MG63 (cell line): Measurements from ENCODE around the gene GFRA1. TPM values are rescaled to one million over a fixed set of nuclear protein-coding genes. Genes with fewer than 3 reads are reported as not detected.

Experiments
- DNase-seq: peaks from one replicate; pipeline ENCODE4 v3.0.0-alpha.2; 2020
- H3K27me3 ChIP-seq: fragments of 250-450 bp; sonication (Bioruptor Pico); 2 replicates; pipeline ENCODE4 v1.5.1; 2020; ENCODE audit warnings: mild to moderate bottlenecking, moderate library complexity
- H3K36me3 ChIP-seq: fragments of 250-450 bp; sonication (Bioruptor Pico); 2 replicates; pipeline ENCODE4 v1.5.1; 2020; ENCODE audit warnings: mild to moderate bottlenecking, moderate library complexity
- H3K4me3 ChIP-seq: fragments of 250-450 bp; sonication (Bioruptor Pico); 2 replicates; pipeline ENCODE4 v1.5.1; 2020; ENCODE audit warnings: mild to moderate bottlenecking, moderate library complexity
- H3K9me3 ChIP-seq: fragments of 250-450 bp; sonication (Bioruptor Pico); 2 replicates; pipeline ENCODE4 v1.5.1; 2020; ENCODE audit warnings: mild to moderate bottlenecking, moderate library complexity
- total RNA-seq: library from RNA; depleted of rRNA; stranded (reverse); fragments of >200 nt; shearing (Covaris generic); gene quantifications from 2 replicates; pipeline ENCODE4 v1.2.3, GENCODE V29; 2014; ENCODE audit warnings: low replicate concordance

GFRA1 gene
- total RNA-seq, 1 experiment from 2014 or later, result 47.6 TPM

DNA sequence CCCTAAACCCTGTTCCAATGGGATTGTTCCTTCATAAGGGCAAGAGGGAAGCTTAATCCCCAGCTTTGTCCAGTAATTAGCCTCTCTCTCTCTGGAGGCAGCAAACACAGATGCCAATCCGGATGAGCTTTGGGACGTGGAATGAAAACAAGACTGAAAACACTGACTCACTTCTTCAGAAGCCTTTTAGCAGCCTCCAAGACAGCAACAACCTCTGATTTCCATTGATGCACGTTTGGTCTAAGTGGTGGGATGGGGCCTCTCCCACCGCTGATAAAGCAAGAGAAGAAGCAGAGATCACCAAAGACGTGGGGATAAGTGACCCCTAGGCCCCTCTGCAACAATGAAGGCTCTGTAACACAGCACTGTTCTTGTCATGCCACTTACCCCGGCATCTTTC, 5.8 kb upstream of the GFRA1 start:
- Histone ChIP-seq H3K36me3 (no peaks in the 10 kb centered on the region), H3K9me3 (no peaks in the 10 kb centered on the region), H3K27me3 (0 out of 2 replicates have a peak, but pooled peaks cover 2% of the 10 kb centered on the region), H3K4me3 (no peak overlapping the region)
- no peak for DNase-seq

DNA sequence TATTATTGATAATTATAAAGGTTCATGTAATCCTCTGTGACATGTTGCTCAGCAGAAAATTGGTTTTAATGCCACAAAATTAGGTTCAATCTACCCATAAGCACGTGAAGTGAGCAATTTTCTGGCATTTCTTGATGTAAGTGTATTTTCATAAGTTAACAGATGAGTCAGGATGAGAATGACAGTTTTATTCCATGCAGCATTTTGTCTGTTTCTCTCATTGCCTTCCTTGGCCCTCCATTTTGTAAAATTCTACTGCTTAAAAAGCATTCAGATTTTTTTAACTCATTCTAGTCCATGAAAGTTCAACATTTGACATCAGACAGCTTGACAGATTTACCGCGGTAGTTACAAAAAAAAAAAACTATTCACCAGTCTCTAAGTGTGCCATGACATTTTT, 4.0 kb upstream of the GFRA1 start:
- no peak for DNase-seq
- Histone ChIP-seq H3K4me3 (no peak overlapping the region), H3K9me3 (no peaks in the 10 kb centered on the region), H3K36me3 (no peaks in the 10 kb centered on the region), H3K27me3 (0 out of 2 replicates have a peak, but pooled peaks cover 2% of the 10 kb centered on the region)

DNA sequence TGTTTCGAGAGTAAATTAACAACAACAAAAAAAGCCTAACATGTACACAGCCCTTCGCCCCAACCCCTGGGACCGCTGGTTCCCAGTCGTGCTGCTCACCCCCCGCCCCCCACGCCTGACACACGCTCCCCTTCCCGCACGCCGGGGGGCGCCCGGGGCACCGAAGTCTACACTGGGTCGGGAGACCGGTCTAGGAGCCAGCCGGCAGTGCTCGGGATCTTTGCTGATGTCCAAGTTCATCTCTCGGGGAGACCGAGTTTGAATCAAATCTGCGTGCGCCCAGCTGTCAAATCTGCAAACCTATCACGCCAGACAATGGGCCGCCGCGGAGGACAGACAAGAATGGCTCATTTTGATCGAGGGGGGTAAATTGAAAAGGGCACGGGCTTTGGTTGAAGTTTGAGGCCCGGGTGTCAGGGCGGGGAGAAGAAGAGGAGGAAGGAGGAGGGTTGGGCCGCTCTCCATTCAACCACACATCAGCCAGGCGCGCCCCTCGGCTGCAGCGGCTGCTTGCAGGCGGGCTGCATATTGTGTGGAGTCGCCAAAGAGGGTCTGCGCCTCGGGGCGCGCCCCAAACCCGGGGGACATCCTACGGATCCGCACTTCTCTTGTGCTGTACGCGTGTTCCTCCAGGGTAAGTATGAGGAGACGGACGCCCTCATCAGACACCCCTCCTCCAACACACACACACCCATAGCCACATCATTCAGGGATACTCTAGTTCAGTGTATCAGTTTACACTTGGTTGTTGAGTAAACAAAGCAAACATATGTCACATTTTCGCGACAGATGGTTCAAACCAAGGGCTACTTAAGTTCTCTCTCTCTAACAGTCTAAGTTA, 1.3 kb upstream of the GFRA1 start:
- peak overlapping the region; percentile 62 for H3K4me3 ChIP-seq
- H3K36me3 ChIP-seq, result no peaks in the 10 kb centered on the region
- peak; percentile 17 for DNase-seq
- 0 out of 2 replicates have a peak, but pooled peaks cover 2% of the 10 kb centered on the region for H3K27me3 ChIP-seq
- no peaks in the 10 kb centered on the region for H3K9me3 ChIP-seq

DNA sequence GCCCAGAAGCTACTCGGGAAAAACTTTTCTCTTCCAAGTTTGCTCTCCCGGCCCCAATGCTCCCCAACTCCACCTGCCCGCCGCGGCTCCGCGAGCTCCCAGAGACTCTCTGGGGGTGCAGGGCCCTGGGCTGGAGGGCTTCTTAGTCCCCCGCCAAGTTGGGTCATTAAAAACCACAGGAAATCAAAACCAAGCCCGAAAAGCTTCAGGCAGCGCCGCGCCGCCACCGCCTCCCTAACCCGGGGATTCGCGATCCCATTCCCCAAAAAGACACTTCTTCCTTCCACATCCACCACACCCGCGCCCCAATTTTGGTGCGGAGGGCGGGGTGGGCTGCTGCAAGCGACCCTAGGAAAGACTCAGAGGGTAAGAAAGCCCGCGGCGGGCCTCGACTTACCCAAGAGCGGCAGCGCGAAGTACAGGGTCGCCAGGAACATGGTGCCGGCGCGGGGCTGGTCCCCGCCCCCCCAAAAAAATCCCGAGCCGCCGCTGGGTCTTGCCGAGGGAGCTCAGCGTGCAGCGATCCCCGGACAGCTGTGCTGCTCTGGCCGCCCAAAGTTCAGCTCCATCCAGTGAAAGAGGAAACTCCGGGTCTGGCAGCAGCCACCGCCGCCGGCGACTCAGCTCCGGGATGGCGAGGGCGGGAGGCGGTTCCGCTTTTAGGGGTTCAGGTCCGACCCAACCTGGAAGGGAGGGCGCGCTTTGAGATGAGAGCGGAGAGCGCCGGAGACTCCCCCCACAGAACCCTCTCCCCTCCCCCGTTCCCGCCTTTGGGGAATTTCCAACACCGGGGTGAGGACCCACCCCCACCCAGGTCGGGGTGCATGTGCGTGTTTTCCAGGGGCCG, 1.2 kb downstream of the GFRA1 start:
- DNase-seq, result peak; percentile 52
- Histone ChIP-seq H3K9me3 (no peaks in the 10 kb centered on the region), H3K36me3 (no peaks in the 10 kb centered on the region), H3K4me3 (peak overlapping the region; percentile 62), H3K27me3 (0 out of 2 replicates have a peak, but pooled peaks cover 2% of the 10 kb centered on the region)

DNA sequence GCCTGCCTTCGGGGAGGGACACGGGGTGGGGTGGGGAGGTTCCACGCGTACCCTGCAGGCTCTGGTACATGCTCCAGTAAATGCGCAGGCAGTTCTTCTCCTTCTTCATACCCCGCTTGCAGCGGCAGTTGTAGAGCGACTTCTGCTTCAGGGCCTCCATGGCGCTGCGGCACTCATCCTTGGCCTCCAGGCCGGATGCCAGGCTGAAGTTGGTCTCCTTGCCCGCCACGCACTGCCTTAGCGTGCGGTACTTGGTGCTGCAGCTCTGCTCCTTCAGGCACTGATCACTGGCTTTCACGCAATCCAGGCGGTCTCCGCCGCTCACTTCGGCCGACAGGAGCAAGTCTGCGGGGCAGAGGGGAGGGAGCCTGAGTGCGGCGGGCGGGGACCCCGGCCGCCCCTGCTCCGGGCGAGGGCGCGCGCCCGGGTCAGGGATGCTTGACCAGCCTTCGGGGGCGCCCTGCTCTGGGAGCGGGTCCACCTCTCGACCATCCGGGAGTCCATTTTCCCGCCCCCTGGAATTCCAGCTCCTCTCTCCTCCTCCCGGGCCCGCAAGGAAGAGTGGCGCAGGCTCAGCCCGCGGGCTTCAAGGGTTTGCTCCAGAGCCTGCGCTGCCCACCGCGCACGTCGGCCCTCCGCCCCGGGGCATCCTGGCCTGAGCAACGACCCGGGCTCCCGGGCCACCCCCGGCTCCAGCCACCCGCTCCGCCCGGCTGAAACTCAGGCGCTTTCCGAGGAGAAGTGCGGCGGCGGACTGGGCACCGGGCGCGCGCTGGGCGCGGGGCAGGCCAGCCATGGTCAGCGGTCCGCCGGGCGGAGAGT, 2.0 kb downstream of the GFRA1 start:
- H3K27me3 ChIP-seq, result 0 out of 2 replicates have a peak, but pooled peaks cover 2% of the 10 kb centered on the region

DNA sequence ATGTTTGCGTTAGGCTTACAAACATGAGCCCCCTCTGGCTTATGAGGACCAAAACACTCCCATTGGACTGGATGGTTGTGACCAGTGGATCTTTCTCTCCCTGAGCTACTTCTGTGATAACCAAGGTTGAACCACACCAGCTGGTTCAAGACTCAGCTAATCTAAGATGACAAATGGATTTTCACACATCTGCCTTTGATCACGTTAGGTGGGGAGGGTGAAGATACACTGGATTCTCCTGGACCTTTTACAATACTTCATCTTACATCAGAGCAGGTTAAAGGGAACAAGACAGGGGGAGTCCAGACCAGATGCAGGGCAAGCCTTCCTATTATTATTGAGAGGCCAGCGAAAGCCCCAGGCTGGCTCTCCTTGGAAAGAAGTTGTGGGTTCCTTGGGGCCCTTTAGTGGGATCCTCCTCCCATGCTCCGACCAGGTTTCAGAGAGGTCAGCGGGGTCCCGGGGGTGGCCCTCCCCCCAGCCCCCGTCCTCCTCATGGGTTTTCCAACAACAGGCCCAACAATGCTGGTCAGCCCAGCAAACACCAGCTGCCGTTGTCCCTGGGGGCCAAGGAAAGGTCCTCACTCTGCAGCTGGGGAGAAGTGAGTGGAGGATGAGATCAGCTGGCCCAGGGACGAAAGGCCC, 2.8 kb downstream of the GFRA1 start:
- Histone ChIP-seq H3K36me3 (no peaks in the 10 kb centered on the region), H3K9me3 (no peaks in the 10 kb centered on the region), H3K4me3 (no peak overlapping the region), H3K27me3 (0 out of 2 replicates have a peak, but pooled peaks cover 2% of the 10 kb centered on the region)
- DNase-seq, result no peak

More for the DNA sequence above, 2.0 kb downstream of the GFRA1 start:
- Histone ChIP-seq H3K9me3 (no peaks in the 10 kb centered on the region), H3K36me3 (no peaks in the 10 kb centered on the region), H3K4me3 (peak overlapping the region; percentile 62)
- DNase-seq, result peak; percentile 5

DNA sequence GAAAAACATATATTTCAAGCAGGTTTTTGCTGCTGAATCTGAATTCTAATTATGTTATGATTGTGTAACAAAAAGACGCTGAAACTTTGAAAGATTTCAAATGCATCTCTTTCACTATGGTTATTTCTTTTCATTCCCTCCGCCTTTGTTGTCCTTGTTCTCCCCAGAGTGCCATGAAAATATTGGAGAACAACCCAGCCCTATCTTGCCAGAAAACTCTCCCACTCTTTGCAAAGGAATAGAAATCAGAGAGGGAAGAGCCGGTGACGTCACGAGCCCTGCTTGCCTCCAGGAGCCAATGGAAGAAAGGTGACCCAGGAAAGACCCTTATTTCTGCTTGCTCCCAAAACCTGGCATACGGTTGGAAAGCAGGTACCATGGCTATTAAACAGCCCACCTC, 3.4 kb downstream of the GFRA1 start:
- H3K36me3 ChIP-seq, result no peaks in the 10 kb centered on the region
- DNase-seq, result no peak
- 0 out of 2 replicates have a peak, but pooled peaks cover under 1% of the 10 kb centered on the region for H3K27me3 ChIP-seq
- H3K4me3 ChIP-seq, result no peak overlapping the region
- no peaks in the 10 kb centered on the region for H3K9me3 ChIP-seq

DNA sequence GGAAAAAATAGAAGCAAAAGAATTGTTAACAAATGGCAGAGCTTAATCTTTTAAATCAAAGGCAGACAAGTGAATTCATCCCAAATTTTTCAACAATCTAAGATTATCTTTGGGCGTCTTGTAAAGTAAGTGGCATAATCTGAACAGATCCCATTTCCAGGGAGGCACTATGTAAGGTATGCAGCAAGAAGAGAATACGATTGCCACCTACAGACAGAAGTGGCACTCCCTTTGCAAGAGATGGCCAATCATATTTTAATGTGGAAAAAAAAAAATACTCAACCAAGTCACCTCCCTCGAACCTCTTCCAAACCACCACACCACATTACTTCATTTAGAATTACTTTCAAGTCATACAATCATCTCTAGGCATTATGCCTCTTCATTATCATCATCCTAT, 4.0 kb downstream of the GFRA1 start:
- no peaks in the 10 kb centered on the region for H3K9me3 ChIP-seq
- no peaks in the 10 kb centered on the region for H3K27me3 ChIP-seq
- no peak for DNase-seq
- H3K36me3 ChIP-seq, result no peaks in the 10 kb centered on the region
- H3K4me3 ChIP-seq, result no peak overlapping the region

DNA sequence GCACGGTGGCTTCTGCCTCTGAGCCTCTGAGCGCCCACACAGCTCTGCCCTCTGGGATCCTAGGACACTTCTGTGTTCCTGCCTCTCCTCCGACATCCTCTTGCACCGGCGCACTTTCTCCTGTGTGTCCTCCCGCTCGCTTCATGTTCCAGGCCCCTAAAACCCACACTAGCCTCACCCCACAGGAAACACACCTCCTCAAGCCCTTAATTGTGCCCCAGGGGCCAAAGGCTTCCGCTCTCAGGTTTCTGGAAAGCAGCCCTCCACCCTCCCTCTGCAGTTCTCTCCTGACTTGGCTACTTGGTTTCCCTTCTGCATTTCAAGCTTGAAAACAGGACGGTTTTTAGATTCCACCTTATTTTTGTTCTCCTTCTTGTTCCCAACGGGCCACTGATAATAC, 7.3 kb downstream of the GFRA1 start:
- H3K4me3 ChIP-seq, result no peak overlapping the region
- 0 out of 2 replicates have a peak, but pooled peaks cover 2% of the 10 kb centered on the region for H3K36me3 ChIP-seq
- no peak for DNase-seq
- H3K9me3 ChIP-seq, result no peaks in the 10 kb centered on the region
- H3K27me3 ChIP-seq, result no peaks in the 10 kb centered on the region; the same call in 1 of the 2 replicates

DNA sequence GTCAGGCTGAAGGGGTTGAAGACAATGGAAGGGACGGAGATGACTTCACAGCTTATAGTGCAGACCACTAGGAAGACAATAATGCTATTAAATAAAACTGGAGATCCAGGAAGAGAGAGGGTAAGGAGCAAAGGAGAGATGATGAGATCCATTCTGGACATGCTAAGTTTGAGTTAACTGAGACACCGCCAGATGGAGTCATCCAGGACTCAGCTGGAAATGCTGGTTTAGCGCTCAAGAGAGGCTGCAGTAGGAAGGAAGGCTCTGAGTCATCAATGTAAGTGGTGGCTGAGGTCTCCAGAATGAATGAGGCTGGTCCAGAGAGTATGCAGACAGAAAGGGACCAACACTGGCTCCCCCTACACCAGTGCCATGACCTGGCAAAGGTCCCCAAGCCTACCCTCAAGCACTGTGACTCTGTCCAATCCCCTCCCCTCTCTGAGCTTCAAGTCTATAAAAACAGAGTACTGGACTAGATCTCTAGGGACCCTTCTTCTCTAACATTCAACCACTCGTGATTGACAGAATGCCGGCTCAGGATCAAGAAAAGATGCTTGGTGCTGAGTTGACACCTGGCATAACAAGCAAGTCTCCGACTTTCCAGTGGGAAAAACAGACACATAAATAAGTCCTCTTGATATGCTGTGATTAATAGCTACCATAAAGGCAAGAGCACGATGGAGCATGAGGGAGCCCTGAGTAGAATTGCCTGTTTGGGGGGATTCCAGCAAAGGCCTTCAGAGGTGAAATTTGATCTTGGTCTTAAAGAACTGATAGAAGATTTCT, 8.9 kb downstream of the GFRA1 start:
- Histone ChIP-seq H3K36me3 (0 out of 2 replicates have a peak, but pooled peaks cover 2% of the 10 kb centered on the region), H3K9me3 (no peaks in the 10 kb centered on the region), H3K27me3 (no peaks in the 10 kb centered on the region; the same call in 1 of the 2 replicates), H3K4me3 (no peak overlapping the region)
- DNase-seq, result peak; percentile 62

DNA sequence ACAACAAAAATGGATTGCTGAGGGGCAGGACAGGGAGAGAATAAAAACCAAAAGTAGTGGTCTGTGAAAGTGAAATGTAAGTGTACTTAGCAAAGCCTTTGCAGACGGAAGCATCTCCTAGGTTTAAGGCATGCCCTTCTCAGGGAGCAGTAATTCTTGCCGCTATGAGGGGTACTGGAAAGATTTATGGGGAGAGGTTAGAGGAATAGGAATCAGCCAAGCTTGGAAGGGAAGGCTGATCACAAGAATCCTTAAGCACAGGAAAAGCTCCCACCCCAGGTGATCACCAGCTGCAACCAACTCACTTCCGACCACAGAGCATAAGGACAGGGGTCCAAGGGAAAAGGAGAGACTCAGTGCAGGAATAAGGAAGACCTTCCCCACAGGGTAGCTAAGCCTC, 10.3 kb downstream of the GFRA1 start:
- H3K9me3 ChIP-seq, result no peaks in the 10 kb centered on the region
- no peaks in the 10 kb centered on the region; the same call in 1 of the 2 replicates for H3K27me3 ChIP-seq
- no peak overlapping the region for H3K4me3 ChIP-seq
- no peak for DNase-seq
- H3K36me3 ChIP-seq, result 0 out of 2 replicates have a peak, but pooled peaks cover 2% of the 10 kb centered on the region

DNA sequence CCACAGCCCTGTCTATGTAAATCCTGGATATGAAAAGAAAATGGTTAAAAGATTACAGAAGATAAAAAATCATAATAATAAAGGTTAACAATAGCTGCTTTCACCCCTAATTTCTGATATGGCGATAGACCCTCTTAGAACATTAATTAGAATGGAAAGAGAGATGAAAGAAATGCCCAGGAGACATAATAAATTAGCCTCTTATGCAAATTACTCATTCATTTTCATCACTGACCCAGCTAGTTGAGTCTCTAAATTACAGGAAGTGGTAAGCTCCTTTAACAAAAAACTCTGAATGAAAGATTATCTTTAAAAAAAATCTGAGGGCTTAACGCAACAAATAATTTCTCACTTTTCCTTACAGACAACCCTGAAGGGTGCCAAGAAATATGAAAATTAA, 12.4 kb downstream of the GFRA1 start:
- no peak for DNase-seq
- no peaks in the 10 kb centered on the region; the same call in 1 of the 2 replicates for H3K27me3 ChIP-seq
- H3K9me3 ChIP-seq, result no peaks in the 10 kb centered on the region
- 0 out of 2 replicates have a peak, but pooled peaks cover 2% of the 10 kb centered on the region for H3K36me3 ChIP-seq
- H3K4me3 ChIP-seq, result no peak overlapping the region

DNA sequence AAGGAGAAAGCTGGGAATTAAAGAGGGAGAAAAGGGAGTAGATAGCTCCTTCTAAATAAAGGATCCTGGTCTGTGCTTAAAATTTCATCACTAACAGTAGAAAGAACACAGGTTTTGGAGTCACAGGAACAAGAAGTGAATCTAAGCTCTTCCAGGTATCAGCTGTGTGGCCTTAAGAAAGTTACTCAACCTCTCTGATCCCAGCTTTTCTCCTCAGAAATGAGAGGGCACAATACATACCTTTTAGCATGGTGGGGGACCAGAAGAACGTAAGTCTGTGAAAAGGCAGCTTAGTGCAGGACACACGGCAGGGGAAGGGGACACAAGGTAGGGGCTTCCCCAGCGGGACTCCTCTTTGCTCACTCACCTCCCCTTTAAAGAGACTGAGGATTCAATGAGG, 13.4 kb downstream of the GFRA1 start:
- DNase-seq, result no peak
- Histone ChIP-seq H3K27me3 (no peaks in the 10 kb centered on the region; the same call in 1 of the 2 replicates), H3K36me3 (0 out of 2 replicates have a peak, but pooled peaks cover 2% of the 10 kb centered on the region), H3K9me3 (no peaks in the 10 kb centered on the region), H3K4me3 (no peak overlapping the region)

DNA sequence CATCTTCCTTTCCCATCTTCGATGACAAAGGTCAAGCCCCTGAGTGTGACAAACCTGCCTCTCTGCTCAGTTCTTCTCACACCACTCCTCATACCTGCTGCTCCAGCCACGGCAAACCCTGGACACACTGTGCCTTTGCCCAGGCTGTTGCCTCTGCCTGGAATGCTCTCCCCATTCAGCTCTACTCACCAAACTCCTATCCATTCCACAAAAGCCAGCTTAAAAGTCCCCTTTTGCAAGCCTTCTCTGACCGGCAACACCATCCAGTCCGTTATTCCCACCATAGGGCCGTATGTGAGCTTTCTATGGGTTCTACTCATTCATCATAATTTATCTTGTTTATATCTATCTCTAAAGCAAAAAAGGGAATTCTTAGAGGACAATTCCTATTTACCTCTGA, 15.2 kb downstream of the GFRA1 start:
- Histone ChIP-seq H3K9me3 (no peaks in the 10 kb centered on the region), H3K36me3 (no peaks in the 10 kb centered on the region), H3K4me3 (no peak overlapping the region), H3K27me3 (no peaks in the 10 kb centered on the region)
- no peak for DNase-seq

DNA sequence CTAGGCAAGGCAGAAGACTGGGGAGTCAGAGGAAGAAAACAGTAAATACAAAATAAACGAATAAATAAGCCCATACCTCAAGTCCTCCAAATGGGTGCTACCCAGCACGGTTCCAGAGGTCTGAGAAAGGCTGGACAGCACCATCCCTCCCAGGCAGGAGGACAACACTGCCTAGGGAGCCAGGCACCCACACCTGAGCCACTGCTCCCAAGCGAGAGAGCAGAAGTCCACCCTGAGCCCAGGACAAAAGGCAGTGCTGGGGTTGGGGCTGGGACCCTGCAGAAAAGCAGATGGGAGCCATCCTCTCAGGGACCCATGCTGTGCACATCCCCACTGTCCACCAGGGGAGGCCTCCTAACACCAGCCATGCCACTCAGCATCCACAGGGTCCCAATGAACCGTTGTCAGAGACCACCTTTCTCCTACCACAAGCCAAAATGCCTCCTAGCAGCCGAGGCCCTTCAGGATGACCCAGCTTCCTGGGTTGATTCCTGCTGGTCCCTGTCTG, 16.2 kb downstream of the GFRA1 start:
- no peaks in the 10 kb centered on the region for H3K9me3 ChIP-seq
- DNase-seq, result no peak
- H3K4me3 ChIP-seq, result no peak overlapping the region
- no peaks in the 10 kb centered on the region for H3K27me3 ChIP-seq
- no peaks in the 10 kb centered on the region for H3K36me3 ChIP-seq
